NB4 (cell line): ENCODE measurements around the gene LRRTM4.

Experiments
- MYC ChIP-seq: IDR thresholded peaks from 2 replicates; pipeline ENCODE4 v1.6.1; 2011; ENCODE audit warnings: low read depth, low read length
- POLR2A ChIP-seq: IDR thresholded peaks from 2 replicates; pipeline ENCODE4 v1.6.1; 2011; ENCODE audit warnings: mild to moderate bottlenecking; ENCODE audit not compliant: insufficient read length; ENCODE audit errors: extremely low read depth
- TF ChIP-seq, protein P1 (sequence below): IDR thresholded peaks from one replicate; pipeline ENCODE4 v1.5.1; 2012; ENCODE audit warnings: low read depth, low read length
- TF ChIP-seq, protein P2 (sequence below): IDR thresholded peaks from 2 replicates; pipeline ENCODE4 v1.6.1; 2011; ENCODE audit warnings: low read depth, low read length

DNA sequence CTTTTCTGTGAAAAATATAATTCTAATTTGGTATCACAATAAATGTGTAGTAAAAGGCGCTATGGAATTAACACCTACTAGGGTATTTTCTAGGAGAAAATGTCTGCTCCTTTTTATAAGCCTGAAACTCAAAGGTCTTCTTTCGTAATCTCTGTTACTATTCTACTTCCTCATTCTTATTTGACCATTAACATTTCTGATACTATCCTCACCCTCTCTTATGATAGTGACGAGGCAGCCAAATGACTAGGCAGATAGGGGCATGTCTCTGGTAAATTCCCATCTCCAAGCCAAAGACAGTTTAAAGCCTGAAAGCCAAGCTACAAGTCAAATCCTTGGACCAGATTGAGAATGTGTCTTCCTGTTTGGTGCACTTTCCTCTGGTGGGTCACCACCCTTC lies 251.7 kb downstream of the LRRTM4 start:
- TF ChIP-seq, protein P1, sequence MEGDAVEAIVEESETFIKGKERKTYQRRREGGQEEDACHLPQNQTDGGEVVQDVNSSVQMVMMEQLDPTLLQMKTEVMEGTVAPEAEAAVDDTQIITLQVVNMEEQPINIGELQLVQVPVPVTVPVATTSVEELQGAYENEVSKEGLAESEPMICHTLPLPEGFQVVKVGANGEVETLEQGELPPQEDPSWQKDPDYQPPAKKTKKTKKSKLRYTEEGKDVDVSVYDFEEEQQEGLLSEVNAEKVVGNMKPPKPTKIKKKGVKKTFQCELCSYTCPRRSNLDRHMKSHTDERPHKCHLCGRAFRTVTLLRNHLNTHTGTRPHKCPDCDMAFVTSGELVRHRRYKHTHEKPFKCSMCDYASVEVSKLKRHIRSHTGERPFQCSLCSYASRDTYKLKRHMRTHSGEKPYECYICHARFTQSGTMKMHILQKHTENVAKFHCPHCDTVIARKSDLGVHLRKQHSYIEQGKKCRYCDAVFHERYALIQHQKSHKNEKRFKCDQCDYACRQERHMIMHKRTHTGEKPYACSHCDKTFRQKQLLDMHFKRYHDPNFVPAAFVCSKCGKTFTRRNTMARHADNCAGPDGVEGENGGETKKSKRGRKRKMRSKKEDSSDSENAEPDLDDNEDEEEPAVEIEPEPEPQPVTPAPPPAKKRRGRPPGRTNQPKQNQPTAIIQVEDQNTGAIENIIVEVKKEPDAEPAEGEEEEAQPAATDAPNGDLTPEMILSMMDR, result no peak
- TF ChIP-seq, protein P2, sequence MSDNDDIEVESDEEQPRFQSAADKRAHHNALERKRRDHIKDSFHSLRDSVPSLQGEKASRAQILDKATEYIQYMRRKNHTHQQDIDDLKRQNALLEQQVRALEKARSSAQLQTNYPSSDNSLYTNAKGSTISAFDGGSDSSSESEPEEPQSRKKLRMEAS, result no peak
- TF ChIP-seq MYC (no peak), POLR2A (no peak)
